ENCODE results near the gene AKNA.

The AKNA gene

GRCh38 chr9:114413861-114414301 is 26.1 kb upstream of the AKNA start:
- DNase-seq: no peak

- no peak for DNase-seq
These were observed 24.4 kb upstream of the AKNA start for GRCh38 chr9:114412048-114412683.

GRCh38 chr9:114411452-114411851 is 23.7 kb upstream of the AKNA start:
- DNase-seq: no peak

GRCh38 chr9:114410910-114411309 is 23.1 kb upstream of the AKNA start:
- no peak for DNase-seq

GRCh38 chr9:114409842-114410241 is 22.1 kb upstream of the AKNA start:
- no peak for DNase-seq

GRCh38 chr9:114409103-114409780 is 21.5 kb upstream of the AKNA start:
- DNase-seq: no peak

GRCh38 chr9:114408645-114409044 is 20.9 kb upstream of the AKNA start:
- no peak for DNase-seq

- DNase-seq: no peak
These were observed 20.1 kb upstream of the AKNA start for GRCh38 chr9:114407889-114408288.

GRCh38 chr9:114406441-114406840 is 18.7 kb upstream of the AKNA start:
- no peak for DNase-seq

- peak; percentile 69 for DNase-seq
These were observed 17.7 kb upstream of the AKNA start for GRCh38 chr9:114405294-114406034.

GRCh38 chr9:114404531-114404930 is 16.7 kb upstream of the AKNA start:
- DNase-seq: no peak

GRCh38 chr9:114403153-114403756 is 15.5 kb upstream of the AKNA start:
- no peak for DNase-seq

GRCh38 chr9:114401344-114401743 is 13.6 kb upstream of the AKNA start:
- DNase-seq: no peak

- DNase-seq: no peak
These were observed 13.0 kb upstream of the AKNA start for GRCh38 chr9:114400772-114401171.

GRCh38 chr9:114400219-114400618 is 12.4 kb upstream of the AKNA start:
- DNase-seq: no peak

GRCh38 chr9:114399381-114399780 is 11.6 kb upstream of the AKNA start:
- DNase-seq: no peak

- peak; percentile 80 for DNase-seq
These were observed 10.2 kb upstream of the AKNA start for GRCh38 chr9:114397848-114398605.

- no peak for DNase-seq
These were observed 9.6 kb upstream of the AKNA start for GRCh38 chr9:114397219-114397847.

GRCh38 chr9:114396558-114397218 is 8.9 kb upstream of the AKNA start:
- no peak for DNase-seq

- no peak for DNase-seq
These were observed 8.0 kb upstream of the AKNA start for GRCh38 chr9:114395768-114396167.

- DNase-seq: no peak
These were observed 7.5 kb upstream of the AKNA start for GRCh38 chr9:114395334-114395617.
